Parathyroid adenoma (tissue), 2 donors: ENCODE results near the gene CHST12.
"Not testable (repeated sequence)": the region's sequence is repeated elsewhere in the genome, so short reads cannot be mapped to it uniquely, and the experiment has no call there.

Experiments used
- H2AFZ ChIP-seq: fragments of 300-600 bp; sonication (generic); one replicate; pipeline ENCODE4 v1.7.0; 2017; ENCODE audit warnings: antibody characterized with exemption, mild to moderate bottlenecking
- H3K27ac ChIP-seq: fragments of 300-600 bp; sonication (generic); one replicate; pipeline ENCODE4 v1.7.0; 2017
- H3K27me3 ChIP-seq: fragments of 300-600 bp; sonication (generic); one replicate; pipeline ENCODE4 v1.7.0; 2017; ENCODE audit warnings: low read length; ENCODE audit not compliant: control insufficient read depth, insufficient read depth
- H3K36me3 ChIP-seq: fragments of 300-600 bp; sonication (generic); one replicate; pipeline ENCODE4 v1.7.0; 2017; ENCODE audit warnings: low read length; ENCODE audit not compliant: control insufficient read depth, insufficient read depth
- H3K4me1 ChIP-seq: fragments of 300-600 bp; sonication (generic); one replicate; pipeline ENCODE4 v1.7.0; 2017; ENCODE audit warnings: control low read depth
- H3K4me2 ChIP-seq: fragments of 300-600 bp; sonication (generic); one replicate; pipeline ENCODE4 v1.7.0; 2017; ENCODE audit warnings: low read length
- H3K4me3 ChIP-seq: fragments of 300-600 bp; sonication (generic); one replicate; pipeline ENCODE4 v1.7.0; 2017; ENCODE audit warnings: low read depth, low read length
- H3K79me2 ChIP-seq: fragments of 300-600 bp; sonication (generic); one replicate; pipeline ENCODE4 v1.7.0; 2017; ENCODE audit warnings: control low read depth
- H3K9ac ChIP-seq: fragments of 300-600 bp; sonication (generic); one replicate; pipeline ENCODE4 v1.7.0; 2017; ENCODE audit warnings: mild to moderate bottlenecking
- H3K9me3 ChIP-seq: fragments of 300-600 bp; sonication (generic); one replicate; pipeline ENCODE4 v1.7.0; 2017; ENCODE audit warnings: low read length; ENCODE audit not compliant: control insufficient read depth
- TF ChIP-seq, protein P1 (sequence below): fragments of 300-600 bp; sonication (generic); IDR thresholded peaks from one replicate; pipeline ENCODE4 v1.7.0; 2017; ENCODE audit warnings: antibody characterized with exemption, mild to moderate bottlenecking
- donor health status: primary hyperparathyroidism.

Gene CHST12

GRCh38 chr7:2384354-2385243 lies 18.8 kb upstream of the CHST12 start:
- Histone ChIP-seq H3K79me2 (no peaks in the 10 kb centered on the region), H3K4me3 (no peak overlapping the region), H2AFZ (no peak overlapping the region), H3K4me2 (no peak overlapping the region), H3K9me3 (no peaks in the 10 kb centered on the region), H3K27ac (no peak overlapping the region), H3K36me3 (no peaks in the 10 kb centered on the region), H3K27me3 (no peaks in the 10 kb centered on the region), H3K4me1 (no peaks in the 10 kb centered on the region), H3K9ac (no peak overlapping the region)
- TF ChIP-seq, protein P1, sequence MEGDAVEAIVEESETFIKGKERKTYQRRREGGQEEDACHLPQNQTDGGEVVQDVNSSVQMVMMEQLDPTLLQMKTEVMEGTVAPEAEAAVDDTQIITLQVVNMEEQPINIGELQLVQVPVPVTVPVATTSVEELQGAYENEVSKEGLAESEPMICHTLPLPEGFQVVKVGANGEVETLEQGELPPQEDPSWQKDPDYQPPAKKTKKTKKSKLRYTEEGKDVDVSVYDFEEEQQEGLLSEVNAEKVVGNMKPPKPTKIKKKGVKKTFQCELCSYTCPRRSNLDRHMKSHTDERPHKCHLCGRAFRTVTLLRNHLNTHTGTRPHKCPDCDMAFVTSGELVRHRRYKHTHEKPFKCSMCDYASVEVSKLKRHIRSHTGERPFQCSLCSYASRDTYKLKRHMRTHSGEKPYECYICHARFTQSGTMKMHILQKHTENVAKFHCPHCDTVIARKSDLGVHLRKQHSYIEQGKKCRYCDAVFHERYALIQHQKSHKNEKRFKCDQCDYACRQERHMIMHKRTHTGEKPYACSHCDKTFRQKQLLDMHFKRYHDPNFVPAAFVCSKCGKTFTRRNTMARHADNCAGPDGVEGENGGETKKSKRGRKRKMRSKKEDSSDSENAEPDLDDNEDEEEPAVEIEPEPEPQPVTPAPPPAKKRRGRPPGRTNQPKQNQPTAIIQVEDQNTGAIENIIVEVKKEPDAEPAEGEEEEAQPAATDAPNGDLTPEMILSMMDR, result no peak

DNA sequence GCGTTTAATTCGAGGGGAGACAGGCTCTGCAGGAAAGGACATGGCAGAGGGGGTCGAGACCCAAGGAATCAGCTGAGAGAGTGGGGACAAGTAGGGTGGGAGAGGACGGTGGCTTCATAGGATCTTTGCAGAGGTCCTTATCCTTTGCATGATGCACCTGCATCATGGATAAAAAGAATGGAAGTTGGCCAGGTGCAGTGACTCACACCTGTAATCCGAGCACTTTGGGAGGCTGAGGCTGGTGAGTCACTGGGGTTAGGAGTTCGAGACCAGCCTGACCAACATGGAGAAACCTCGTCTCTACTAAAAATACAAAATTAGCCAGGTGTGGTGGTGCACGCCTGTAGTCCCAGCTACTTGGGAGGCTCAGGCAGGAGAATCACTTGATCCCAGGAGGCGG lies 17.3 kb upstream of the CHST12 start:
- H3K4me2 ChIP-seq, H3K9me3 ChIP-seq, H3K4me1 ChIP-seq, H3K9ac ChIP-seq, H2AFZ ChIP-seq, H3K27ac ChIP-seq, H3K27me3 ChIP-seq, H3K4me3 ChIP-seq, H3K79me2 ChIP-seq, H3K36me3 ChIP-seq: not testable (repeated sequence)

- TF ChIP-seq, protein P1, result no peak
- H3K79me2 ChIP-seq, result no peaks in the 10 kb centered on the region
- no peaks in the 10 kb centered on the region for H3K4me1 ChIP-seq
- H3K27me3 ChIP-seq, result no peaks in the 10 kb centered on the region
- H3K4me3 ChIP-seq, result no peak overlapping the region
- H3K27ac ChIP-seq, result no peak overlapping the region
- no peak overlapping the region for H2AFZ ChIP-seq
- no peak overlapping the region for H3K4me2 ChIP-seq
- H3K9me3 ChIP-seq, result no peaks in the 10 kb centered on the region
- no peaks in the 10 kb centered on the region for H3K36me3 ChIP-seq
- no peak overlapping the region for H3K9ac ChIP-seq
Observed at GRCh38 chr7:2386964-2387669, 16.3 kb upstream of the CHST12 start.

GRCh38 chr7:2387897-2388636 lies 15.3 kb upstream of the CHST12 start:
- H3K27ac ChIP-seq, result no peak overlapping the region
- H3K9ac ChIP-seq, result no peak overlapping the region
- H3K27me3 ChIP-seq, result no peaks in the 10 kb centered on the region
- no peak overlapping the region for H2AFZ ChIP-seq
- no peak overlapping the region for H3K4me3 ChIP-seq
- no peaks in the 10 kb centered on the region for H3K36me3 ChIP-seq
- no peaks in the 10 kb centered on the region for H3K9me3 ChIP-seq
- TF ChIP-seq, protein P1, result no peak
- no peak overlapping the region for H3K4me2 ChIP-seq
- H3K79me2 ChIP-seq, result no peaks in the 10 kb centered on the region
- H3K4me1 ChIP-seq, result no peaks in the 10 kb centered on the region

GRCh38 chr7:2388637-2388954 lies 14.8 kb upstream of the CHST12 start:
- H3K27ac ChIP-seq, result no peak overlapping the region
- no peak overlapping the region for H3K9ac ChIP-seq
- H3K36me3 ChIP-seq, result no peaks in the 10 kb centered on the region
- H3K9me3 ChIP-seq, result no peaks in the 10 kb centered on the region
- H3K79me2 ChIP-seq, result no peaks in the 10 kb centered on the region
- H3K4me1 ChIP-seq, result no peaks in the 10 kb centered on the region
- H2AFZ ChIP-seq, result no peak overlapping the region
- H3K27me3 ChIP-seq, result no peaks in the 10 kb centered on the region
- no peak overlapping the region for H3K4me2 ChIP-seq
- H3K4me3 ChIP-seq, result no peak overlapping the region
- TF ChIP-seq, protein P1, result no peak

DNA sequence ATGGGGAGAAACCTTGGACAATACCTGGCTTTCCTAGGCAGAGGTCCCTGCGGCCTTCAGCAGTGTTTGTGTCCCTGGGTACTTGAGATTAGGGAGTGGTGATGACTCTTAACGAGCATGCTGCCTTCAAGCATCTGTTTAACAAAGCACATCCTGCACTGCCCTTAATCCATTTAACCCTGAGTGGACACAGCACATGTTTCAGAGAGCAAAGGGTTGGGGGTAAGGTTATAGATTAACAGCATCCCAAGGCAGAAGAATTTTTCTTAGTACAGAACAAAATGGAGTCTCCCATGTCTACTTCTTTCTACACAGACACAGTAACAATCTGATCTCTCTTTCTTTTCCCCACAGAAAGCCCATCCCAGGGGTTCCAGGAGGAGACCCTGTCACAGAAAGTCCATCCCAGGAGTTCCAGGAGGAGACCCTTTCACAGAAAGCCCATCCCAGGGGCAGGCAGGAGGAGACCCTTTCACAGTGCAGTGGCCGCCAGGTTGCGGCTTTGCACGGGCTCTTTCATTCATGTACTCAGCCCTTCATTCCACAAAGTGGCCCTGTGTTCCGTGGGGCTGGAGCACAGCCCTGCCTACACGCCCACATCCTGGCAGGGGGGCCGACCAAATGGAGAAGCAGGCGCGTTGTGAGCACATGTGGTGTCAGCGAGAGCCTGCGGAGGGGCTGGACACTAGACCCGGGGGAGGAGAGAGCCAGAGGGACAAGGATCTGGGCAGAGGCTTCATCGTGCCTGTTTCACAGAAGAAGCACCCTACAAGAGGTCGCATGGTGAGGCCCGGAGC lies 13.2 kb upstream of the CHST12 start:
- not testable (repeated sequence) for H3K79me2 ChIP-seq, H3K4me1 ChIP-seq, H3K27ac ChIP-seq, H3K9me3 ChIP-seq, H3K9ac ChIP-seq, H2AFZ ChIP-seq, H3K4me2 ChIP-seq, H3K4me3 ChIP-seq, H3K36me3 ChIP-seq, H3K27me3 ChIP-seq
